Mucosa of stomach (tissue), 1 donor: ENCODE data around the gene CPTP.
A peak's percentile ranks its signal among the peaks of the same experiment; 100 is the strongest.

Experiments used
- H3K27me3 ChIP-seq: one replicate; pipeline ENCODE4 v1.7.0; 2013; ENCODE audit warnings: mild to moderate bottlenecking, low read length; ENCODE audit not compliant: control insufficient read depth, insufficient read depth
- H3K36me3 ChIP-seq: one replicate; pipeline ENCODE4 v1.7.0; 2013; ENCODE audit warnings: low read length; ENCODE audit not compliant: control insufficient read depth, insufficient read depth
- H3K4me1 ChIP-seq: one replicate; pipeline ENCODE4 v1.7.0; 2013; ENCODE audit warnings: mild to moderate bottlenecking, low read length; ENCODE audit not compliant: control insufficient read depth, insufficient read depth
- H3K4me3 ChIP-seq: one replicate; pipeline ENCODE4 v1.7.0; 2013; ENCODE audit warnings: low read length
- H3K9ac ChIP-seq: one replicate; pipeline ENCODE4 v1.7.0; 2013; ENCODE audit warnings: mild to moderate bottlenecking, low read length, moderate library complexity
- H3K9me3 ChIP-seq: one replicate; pipeline ENCODE4 v1.7.0; 2013; ENCODE audit warnings: mild to moderate bottlenecking, low read length, moderate library complexity; ENCODE audit not compliant: control insufficient read depth
- donor health status: Pancreatic carcinoma.

Gene CPTP

DNA sequence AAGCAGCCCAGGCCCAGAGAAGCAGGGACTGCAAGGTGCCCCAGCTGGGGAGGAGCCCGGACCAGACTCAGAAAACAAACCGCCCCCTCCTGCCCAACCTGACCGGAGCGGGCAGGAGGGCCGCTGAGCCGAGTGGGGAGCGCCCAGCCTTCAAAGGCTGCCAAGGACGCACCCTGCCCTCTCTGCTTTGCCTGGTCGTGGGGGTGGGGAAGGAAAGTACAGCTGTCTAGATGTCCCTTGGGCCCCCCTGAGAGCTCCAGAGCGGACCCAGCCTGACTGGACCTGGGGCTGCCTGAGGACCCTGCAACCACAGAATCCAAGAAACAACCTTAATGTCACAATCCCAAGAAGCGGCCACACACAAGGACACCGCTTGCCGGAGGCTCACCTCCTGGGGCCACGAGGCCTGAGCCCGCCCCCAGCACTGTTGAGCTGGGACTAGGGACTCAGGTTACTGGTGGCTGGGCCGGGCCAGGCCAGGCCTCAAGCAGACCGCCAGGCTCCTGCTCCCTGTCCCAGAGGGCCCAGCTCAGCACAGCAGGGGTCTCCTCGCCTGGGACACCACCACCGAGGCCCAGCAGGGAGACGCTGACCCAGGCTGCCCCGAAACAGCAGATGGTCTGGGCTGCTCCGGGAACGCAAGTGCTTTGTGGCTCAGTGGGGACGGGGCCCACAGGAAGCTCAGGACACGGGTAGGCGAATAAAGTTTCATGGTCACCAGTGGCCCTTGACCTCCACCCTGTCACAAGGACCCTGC, 23.2 kb downstream of the CPTP start:
- H3K36me3 ChIP-seq = no peaks in the 10 kb centered on the region
- H3K9me3 ChIP-seq = no peaks in the 10 kb centered on the region
- peaks cover 54% of the 10 kb centered on the region for H3K4me1 ChIP-seq
- peak overlapping the region; percentile 60 for H3K4me3 ChIP-seq
- H3K27me3 ChIP-seq = peaks cover 12% of the 10 kb centered on the region
- H3K9ac ChIP-seq = peak overlapping the region; percentile 72

DNA sequence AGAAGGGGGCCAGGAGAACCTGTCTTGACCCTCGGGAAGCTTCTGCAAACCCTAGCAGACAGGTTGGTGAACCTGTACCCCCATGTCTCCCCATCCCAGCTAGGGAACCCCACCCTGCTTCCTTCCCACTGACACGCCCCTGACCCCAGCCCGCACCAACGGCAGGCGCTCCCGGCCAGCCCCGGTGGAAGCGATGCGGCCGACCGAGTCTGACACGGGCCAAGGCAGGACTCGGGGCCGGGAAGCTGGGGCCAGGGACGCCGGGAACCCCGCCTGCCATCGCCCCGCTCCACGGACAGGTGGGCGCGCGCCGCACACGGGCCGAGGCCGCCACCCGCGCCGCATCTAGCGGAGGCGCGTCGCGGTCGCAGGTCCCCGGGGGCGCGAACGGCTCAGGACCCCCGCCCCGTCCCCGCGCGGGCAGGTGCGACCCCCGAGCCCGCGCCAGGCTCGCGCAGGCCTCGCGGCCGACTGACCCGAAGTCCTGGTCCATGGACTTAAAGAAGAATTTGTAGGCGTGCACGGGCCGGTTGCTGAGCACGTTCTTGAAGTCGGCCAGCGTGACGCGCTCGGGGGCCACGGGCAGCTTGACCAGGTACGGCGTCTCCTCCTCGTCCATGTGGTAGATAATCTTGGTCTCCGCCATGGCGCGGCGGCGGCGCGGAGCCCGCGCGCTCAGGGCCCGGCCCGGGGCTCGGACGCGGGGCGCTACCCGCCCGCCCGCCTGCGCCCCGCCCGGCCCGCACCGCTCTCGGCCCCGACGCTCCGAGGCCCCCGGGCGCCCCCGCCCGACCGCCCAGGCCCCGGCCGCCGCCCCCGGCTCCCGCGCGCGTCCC, 24.0 kb downstream of the CPTP start:
- no peaks in the 10 kb centered on the region for H3K36me3 ChIP-seq
- H3K4me3 ChIP-seq = peak overlapping the region; percentile 60
- H3K9ac ChIP-seq = peak overlapping the region; percentile 72
- peaks cover 50% of the 10 kb centered on the region for H3K4me1 ChIP-seq
- peaks cover 20% of the 10 kb centered on the region for H3K27me3 ChIP-seq
- H3K9me3 ChIP-seq = no peaks in the 10 kb centered on the region

DNA sequence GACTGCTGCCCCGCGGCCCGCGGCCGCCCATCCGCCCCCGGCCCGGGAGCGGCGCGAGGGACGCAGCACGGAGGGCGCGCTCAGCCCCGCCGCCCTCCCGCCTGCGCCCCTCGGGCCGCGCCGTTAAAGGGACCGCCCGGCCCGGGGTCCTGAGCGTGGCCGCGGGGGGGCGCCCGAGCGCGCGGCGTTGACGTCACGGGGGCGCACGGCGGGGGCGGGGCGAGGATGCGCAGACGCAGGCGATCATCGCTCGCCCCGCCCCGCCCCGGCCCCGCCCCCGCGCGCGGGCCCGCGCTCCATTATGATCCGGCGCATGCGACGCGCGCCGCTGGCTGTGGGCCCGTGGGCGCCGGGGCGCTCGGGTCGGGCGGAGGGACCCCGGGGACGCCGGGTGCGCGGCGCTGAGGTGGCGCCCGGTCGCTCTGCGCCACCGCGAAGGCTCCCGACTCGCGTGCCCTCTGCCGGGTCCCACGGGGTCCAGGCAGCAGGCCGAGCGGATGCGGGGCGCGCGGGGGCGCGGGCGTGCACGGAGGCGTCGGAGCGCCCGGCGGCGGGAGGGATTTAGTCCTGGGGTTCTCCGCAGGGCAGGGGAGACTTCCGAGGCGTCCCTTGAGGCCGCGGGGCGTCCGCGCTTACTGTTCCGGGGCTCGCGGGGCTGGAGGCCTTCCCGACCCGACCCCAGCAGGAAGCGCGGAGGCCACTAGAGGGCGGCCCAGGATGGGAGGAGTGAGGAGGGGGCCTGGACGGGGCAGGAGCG, 24.8 kb downstream of the CPTP start, which contains the start of gene DVL1:
Gene DVL1, minus strand, starts transcription at position 163 of the 757 bp plus-strand sequence. CDS start 353 bp downstream, outside the sequence.
- Histone ChIP-seq H3K9me3 (no peaks in the 10 kb centered on the region), H3K4me1 (peaks cover 42% of the 10 kb centered on the region), H3K4me3 (peak within 1 kb of the TSS; percentile 60), H3K36me3 (no peaks in the 10 kb centered on the region), H3K27me3 (peaks cover 27% of the 10 kb centered on the region), H3K9ac (peak within 1 kb of the TSS; percentile 72)

DNA sequence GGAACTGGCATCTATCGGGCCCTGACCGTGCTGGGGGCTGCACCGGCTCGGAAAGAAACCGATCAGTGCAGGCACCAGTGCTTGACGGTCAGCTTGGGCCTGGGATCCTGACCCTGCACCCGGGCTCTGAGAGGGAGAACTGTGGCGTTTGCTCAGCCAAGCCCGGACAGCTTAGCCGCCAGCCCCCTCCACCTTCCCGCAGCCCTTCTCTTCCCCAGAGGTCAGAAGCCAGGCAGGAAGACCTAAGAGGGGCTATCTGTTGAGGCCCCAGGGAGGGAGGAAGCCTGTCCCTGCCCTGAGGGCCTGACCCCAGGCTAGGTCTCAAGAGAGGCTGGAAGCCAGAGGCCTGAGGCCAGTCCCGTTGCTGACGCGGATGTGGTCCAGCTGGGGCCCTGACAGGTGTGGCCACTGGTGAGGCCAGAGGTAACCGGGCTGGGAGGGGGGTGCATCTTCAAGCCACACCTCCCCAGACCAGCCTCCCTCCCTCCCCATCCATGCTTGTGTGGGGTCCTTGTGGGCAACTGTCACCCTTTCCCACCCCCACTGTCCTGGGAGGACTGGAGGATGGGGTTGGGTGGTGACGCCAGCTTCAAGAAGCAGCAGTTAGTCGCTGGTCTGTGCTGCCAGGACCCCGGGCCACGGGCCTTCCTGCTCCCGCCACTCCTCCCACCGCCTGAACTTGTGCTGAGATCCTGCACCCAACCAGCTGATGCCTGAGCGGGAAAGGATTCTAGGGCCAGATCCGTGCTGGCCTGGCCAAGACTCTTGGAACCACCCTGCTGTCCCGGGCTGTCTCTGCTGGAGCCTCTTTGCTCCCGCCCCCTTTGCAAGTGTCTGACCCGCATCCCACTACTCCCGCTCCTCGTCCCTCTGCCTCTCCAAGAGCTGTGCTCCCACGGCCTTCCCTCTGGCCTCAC, 27.2 kb downstream of the CPTP start:
- H3K36me3 ChIP-seq = no peaks in the 10 kb centered on the region
- H3K4me1 ChIP-seq = peaks cover 27% of the 10 kb centered on the region
- H3K9ac ChIP-seq = no peak overlapping the region
- no peaks in the 10 kb centered on the region for H3K9me3 ChIP-seq
- peaks cover 34% of the 10 kb centered on the region for H3K27me3 ChIP-seq
- no peak overlapping the region for H3K4me3 ChIP-seq

DNA sequence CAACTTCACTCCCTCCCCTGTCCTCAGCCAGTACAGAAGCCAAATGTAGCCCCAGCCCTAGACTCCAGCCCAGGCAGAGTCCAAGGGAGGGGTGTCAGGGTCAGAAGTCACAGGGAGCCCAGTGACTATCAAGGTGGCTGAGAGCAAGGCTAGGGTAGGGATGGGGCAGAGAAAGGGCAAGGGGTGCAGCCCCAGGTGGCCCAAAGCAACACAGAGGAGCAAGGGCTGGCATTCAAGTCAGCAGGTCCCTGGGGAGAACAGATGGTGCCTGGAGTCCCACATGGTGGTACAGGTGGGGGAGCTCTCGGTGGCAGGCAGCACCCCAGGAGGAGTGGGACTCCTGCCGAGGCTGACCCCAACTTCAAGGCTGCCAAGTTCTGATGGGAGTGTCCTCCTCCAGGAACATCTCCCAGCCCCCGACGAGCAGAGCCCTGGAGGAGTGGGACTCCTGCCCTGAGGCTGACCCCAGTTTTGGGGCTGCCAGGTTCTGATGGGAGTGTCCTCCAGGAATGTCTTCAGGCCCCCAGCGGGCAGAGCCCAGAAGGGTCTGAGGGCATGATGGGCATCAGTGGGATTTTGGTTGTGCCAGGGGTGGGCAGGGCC, 28.3 kb downstream of the CPTP start:
- Histone ChIP-seq H3K9me3 (no peaks in the 10 kb centered on the region), H3K4me1 (peaks cover 21% of the 10 kb centered on the region), H3K4me3 (no peak overlapping the region), H3K27me3 (peaks cover 44% of the 10 kb centered on the region), H3K36me3 (no peaks in the 10 kb centered on the region), H3K9ac (no peak overlapping the region)

DNA sequence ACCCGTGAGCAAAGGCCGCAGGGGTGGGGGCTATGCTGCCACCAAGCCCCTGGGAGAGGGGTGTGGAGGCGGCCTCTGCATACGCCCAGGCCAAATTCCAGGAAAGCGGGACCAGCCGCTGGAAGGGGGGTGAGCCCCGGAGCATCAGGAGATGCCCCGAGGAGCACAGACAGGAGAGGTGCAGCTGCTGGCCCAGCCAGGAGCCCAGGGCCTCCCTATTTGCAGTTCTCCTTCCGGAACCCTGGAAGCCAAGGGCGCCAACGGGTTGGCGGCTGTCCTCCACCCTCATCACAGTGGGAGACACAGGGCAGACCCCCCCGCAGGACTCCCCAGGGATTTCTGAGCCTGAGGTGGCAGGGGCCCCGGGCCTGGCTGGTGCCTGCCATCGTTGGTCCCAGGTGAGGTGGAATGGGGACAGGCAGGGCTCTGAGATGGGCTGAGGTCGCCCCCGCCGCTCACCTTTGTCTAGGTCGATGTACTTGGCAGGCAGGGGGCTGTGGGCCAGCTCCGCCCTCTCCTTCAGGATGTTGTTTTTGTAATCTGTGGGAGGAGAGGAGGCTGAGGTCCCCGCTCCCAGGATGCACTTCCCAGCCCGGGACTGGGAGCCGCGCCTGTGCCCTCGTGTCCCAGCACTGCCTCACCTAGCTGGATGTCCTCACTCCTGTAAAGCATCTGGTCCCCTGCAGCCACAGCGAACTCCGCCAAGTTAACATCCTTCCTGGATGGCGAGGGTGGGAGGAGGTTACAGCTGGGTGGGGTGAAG, 29.0 kb downstream of the CPTP start:
- Histone ChIP-seq H3K9ac (no peak overlapping the region), H3K4me3 (no peak overlapping the region), H3K9me3 (no peaks in the 10 kb centered on the region), H3K27me3 (peaks cover 51% of the 10 kb centered on the region), H3K4me1 (peaks cover 24% of the 10 kb centered on the region), H3K36me3 (no peaks in the 10 kb centered on the region)

DNA sequence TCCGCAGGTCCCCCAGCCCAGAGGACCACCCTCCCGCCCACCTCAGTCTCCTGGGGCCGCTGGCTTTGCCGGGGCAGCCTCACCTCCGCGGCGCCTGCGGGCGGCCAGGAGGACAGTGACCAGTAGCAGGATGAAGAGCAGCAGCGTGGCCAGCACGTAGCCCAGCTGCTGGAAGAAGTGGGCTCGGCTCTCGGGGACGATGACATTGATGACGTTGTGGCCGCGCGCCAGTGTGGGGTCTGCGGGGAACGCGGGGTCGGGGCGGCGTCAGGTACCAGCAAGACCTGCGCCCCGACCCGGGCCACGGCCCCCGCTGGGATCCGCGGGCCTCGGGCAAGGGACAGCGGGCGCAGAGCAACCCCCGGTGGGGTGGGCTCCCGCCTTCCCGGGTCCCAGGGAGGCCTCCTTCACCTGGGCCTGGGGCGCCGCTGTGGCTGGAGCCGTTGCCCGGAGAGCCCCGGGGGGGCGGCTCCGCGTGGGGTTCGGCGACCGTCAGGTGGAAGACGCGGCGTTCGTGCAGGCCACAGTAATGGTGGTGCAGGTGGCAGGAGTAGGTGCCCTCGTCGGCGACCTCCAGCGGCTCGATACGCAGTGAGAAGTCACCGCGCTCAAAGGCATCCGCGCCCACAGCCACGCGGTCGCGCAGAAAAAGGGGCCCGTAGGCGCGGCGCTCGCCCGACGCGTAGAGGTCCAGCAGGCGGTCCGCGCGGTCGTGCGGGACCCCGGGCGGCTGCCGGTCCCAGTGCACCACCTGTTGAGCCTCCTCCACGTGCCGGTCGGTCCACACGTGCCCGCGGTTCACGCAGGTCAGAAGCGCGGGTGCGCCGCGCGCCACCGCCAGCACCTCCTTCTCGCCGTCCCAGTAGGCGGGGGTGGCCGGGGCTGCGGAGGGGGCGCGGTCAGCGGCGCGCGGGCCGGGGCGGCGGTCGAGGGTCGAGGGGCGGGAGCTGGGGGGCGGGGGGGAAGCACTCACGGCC, 30.0 kb downstream of the CPTP start:
- Histone ChIP-seq H3K27me3 (peaks cover 60% of the 10 kb centered on the region), H3K9ac (no peak overlapping the region), H3K4me3 (no peak overlapping the region), H3K36me3 (no peaks in the 10 kb centered on the region), H3K4me1 (peaks cover 32% of the 10 kb centered on the region), H3K9me3 (no peaks in the 10 kb centered on the region)

DNA sequence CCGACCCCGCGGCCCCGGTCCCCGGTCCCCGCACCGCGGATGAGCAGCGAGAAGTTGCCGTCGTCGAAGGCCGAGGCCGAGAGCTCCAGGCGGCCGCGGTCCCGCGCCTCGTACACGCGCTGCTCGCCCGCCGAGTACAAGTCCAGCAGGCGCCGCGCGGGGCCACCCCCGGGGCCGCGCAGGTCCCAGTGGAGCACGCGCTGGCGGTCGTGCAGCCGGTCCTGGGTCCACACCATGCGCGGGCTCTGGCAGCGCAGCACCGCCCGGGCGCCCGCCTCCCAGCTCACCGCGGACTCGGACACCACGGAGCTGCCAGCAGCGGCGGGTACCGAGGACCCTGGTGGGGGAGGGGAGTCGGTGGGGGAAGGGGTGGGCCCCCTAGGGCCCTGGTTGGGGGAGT, 30.8 kb downstream of the CPTP start:
- no peaks in the 10 kb centered on the region for H3K9me3 ChIP-seq
- peaks cover 34% of the 10 kb centered on the region for H3K4me1 ChIP-seq
- H3K27me3 ChIP-seq = peaks cover 65% of the 10 kb centered on the region
- no peak overlapping the region for H3K9ac ChIP-seq
- H3K36me3 ChIP-seq = no peaks in the 10 kb centered on the region
- H3K4me3 ChIP-seq = no peak overlapping the region

DNA sequence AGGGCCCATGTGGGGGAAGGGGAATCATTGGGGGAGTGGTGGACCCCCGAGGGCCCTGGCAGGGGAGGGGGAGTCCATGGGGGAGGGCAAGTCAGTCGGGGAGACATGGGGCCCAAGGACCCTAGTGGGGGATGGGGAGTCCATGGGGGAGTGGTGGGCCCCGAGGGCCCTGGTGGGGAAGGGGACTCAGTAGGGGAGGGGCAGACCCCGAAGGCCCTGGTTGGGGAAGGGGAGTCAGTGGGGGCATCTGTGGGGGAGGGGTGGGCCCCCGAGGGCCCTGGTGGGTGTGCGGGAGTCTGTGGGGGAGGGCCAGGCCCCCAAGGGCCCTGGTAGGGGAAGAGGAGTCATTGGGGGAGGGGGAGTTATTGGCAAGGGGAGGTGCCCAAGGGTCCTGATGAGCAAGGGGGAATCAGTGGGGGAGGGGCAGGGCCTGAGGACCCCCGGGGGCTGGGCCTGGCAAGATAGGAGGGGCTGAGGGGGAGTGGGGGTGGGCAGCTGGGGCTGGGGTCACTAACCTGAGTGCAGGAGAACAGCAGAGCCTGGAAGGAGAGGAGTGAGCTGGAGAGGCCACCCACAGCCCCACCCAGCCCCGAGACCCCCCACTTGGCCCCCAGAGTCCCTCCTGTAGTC, 31.7 kb downstream of the CPTP start:
- Histone ChIP-seq H3K36me3 (no peaks in the 10 kb centered on the region), H3K4me1 (peaks cover 34% of the 10 kb centered on the region), H3K9me3 (no peaks in the 10 kb centered on the region), H3K4me3 (no peak overlapping the region), H3K9ac (no peak overlapping the region), H3K27me3 (peaks cover 71% of the 10 kb centered on the region)
